Superior temporal gyrus (tissue), 1 donor: Measurements from ENCODE around the gene EPX.

ENCODE experiments used
- DNase-seq: peaks from one replicate; pipeline ENCODE4 v3.0.0-alpha.2; 2016; ENCODE audit errors: extremely low spot score

EPX gene

GRCh38 chr17:58184986-58185761 is 7.4 kb upstream of the EPX start:
- DNase-seq: no peak

- DNase-seq: no peak
Measured at GRCh38 chr17:58186591-58186990, 5.9 kb upstream of the EPX start.

GRCh38 chr17:58187063-58187462 is 5.5 kb upstream of the EPX start:
- no peak for DNase-seq

- DNase-seq: no peak
Measured at GRCh38 chr17:58187675-58188074, 4.9 kb upstream of the EPX start.

GRCh38 chr17:58189436-58190146 is 2.9 kb upstream of the EPX start:
- DNase-seq: peak; percentile 35

GRCh38 chr17:58191241-58191896 is 1.2 kb upstream of the EPX start:
- DNase-seq: no peak

GRCh38 chr17:58193641-58194255 is 1.2 kb downstream of the EPX start:
- DNase-seq: no peak

- no peak for DNase-seq
Measured at GRCh38 chr17:58195518-58196123, 3.1 kb downstream of the EPX start.

GRCh38 chr17:58196610-58197009 is 4.1 kb downstream of the EPX start:
- DNase-seq: no peak

- peak; percentile 12 for DNase-seq
Measured at GRCh38 chr17:58200024-58200633, 7.6 kb downstream of the EPX start.

- DNase-seq: no peak
Measured at GRCh38 chr17:58202859-58203258, 10.3 kb downstream of the EPX start.

GRCh38 chr17:58204796-58205195 is 12.3 kb downstream of the EPX start:
- no peak for DNase-seq

- DNase-seq: no peak
Measured at GRCh38 chr17:58205936-58206335, 13.4 kb downstream of the EPX start.

GRCh38 chr17:58207451-58207850 is 14.9 kb downstream of the EPX start:
- DNase-seq: no peak

- no peak for DNase-seq
Measured at GRCh38 chr17:58208344-58208743, 15.8 kb downstream of the EPX start.

GRCh38 chr17:58210922-58211321 is 18.4 kb downstream of the EPX start:
- no peak for DNase-seq

GRCh38 chr17:58215685-58216084 is 23.2 kb downstream of the EPX start:
- DNase-seq: no peak

GRCh38 chr17:58217766-58218165 is 25.2 kb downstream of the EPX start:
- no peak for DNase-seq

- DNase-seq: peak; percentile 94
Measured at GRCh38 chr17:58219007-58219788, 26.7 kb downstream of the EPX start, which contains the start of gene MKS1. MKS1 (minus strand) TSS chr17:58219255; CDS start chr17:58219230, 25 bp downstream.

GRCh38 chr17:58219789-58220183 is 27.3 kb downstream of the EPX start:
- DNase-seq: no peak

- DNase-seq: no peak
Measured at GRCh38 chr17:58224315-58224714, 31.8 kb downstream of the EPX start.
